Measurements from ENCODE around the gene CKS2.
A peak's percentile ranks its signal among the peaks of the same experiment; 100 is the strongest.
"Not testable (repeated sequence)": the region's sequence is repeated elsewhere in the genome, so short reads cannot be mapped to it uniquely, and the experiment has no call there.

CKS2 gene

DNA sequence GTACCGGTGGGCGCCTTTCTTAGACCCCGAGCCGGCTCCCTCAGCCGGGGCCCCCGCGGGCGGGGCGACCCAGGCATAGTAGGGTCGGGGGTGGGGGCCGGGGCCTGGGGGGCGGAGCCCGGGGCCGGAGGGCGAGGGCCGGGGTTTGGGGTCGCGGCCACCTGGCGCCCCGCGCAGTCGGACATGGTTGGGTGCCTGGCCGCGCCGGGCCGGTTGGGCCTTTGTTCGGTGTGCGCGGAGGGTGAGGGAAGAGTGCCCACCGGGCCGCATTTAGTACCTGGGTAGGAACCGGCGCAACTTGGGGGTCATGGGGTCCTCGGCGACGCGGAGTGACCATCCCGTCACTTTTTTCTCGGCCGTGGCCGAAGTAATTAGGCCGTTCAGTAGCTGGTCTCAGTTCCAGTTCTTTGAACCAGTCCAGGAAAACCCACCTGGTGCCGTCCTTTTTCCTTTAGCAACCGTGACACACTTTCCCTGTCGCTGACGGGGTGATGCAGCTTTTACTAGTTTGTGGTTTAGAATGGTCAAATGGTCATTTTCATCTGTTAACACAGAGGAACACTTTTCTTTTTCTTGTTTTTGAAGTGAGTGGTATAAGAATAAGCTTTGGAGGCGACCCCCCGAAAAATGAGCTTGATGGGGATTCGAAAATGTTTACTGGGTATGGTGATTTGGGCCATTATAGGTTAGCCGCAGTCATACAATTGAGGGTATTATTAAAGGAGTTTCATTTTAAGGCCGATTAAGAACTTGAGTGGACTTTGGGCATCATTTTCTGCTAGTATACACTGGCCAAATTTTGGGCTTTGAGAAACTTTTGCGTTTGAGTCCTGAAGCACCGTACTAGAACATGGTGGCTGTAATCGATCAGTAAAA is 589 bp downstream of the CKS2 start:
- DNase-seq = no peak

DNA sequence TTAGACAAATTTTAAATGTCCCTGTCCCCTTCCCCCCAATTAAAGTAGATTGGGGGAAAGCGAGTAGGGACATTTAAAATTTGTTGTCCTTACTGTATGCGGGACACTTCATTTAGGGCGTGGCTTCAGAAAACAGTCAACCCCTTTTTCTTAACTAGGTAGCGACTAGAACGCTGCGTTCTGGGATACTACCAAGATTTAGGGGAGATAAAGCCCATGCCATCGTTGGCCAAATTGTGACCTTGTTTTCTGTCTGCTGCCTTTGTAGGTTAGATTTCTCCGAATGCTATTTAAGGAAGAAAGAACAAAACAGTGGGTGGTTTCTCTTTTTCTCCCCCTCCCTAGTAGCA is 1.2 kb downstream of the CKS2 start:
- DNase-seq = no peak

DNA sequence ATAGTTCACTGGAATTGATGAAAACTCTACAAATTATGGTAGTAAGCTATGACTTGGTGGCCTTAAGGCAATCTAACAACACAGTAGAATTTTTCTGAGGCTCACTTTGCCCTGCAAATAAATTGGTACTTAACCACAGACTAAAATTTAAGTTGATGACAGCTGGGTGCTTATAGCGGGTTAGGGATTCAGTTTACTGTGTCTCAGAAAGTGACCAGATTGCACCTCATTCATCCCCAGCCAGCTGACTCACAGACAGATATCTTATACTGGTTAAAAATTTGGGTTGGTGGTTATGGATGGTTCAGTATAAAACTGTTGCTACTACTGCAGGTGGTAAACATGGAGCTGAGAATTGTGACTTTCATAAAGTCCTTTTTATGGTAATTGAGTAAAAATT is 2.8 kb downstream of the CKS2 start:
- no peak for DNase-seq

DNA sequence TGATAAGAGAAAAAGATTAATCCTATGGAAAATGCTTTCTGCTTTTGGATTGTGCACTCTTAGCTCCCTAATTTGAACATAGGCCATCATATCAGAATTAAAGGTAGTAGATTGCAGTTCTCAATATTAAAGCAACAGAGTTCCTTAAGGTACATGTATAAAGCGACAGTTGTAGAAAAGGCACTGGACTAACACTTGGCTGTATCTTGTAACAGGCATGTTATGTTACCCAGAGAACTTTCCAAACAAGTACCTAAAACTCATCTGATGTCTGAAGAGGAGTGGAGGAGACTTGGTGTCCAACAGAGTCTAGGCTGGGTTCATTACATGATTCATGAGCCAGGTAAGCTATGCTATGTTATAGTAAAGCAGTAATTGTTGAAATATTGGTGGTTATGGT is 4.0 kb downstream of the CKS2 start:
- DNase-seq = no peak

DNA sequence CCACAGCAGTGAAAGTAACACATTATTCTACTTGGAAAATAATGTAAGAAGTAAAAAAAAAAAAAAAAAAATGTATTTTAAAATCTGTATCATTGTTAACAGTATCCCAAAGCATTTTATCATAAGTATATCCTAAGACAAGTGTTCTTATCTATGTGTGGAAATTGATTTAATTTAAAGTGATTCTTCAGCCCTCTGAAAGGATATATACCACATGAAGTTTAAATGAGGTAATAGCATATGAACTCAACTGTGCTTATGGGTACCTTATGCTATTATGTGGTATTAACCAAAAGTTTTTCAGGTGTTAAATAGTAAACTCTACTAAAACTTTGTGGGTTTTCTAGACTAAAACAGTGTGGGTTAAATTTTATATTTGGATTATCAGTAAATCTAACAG is 4.5 kb downstream of the CKS2 start:
- no peak for DNase-seq

DNA sequence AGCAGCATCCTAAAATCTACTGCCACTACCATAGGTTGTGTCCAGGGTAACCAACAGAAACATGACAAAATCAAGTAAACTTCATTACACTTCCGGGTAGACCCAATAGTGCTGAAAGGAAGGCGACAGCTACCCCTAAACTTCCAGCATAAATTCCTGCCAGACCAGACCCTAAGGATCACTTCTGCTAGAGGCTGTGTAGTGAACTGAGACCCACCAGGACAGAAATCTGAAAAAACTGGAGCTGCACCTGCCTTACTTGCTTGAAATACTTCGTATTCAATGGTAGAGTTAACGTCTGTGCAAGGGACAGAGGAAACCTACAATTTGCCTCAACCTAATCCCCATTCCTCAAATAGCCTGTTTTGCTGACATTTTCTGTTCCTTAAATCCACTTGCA is 6.3 kb downstream of the CKS2 start:
- DNase-seq = no peak

DNA sequence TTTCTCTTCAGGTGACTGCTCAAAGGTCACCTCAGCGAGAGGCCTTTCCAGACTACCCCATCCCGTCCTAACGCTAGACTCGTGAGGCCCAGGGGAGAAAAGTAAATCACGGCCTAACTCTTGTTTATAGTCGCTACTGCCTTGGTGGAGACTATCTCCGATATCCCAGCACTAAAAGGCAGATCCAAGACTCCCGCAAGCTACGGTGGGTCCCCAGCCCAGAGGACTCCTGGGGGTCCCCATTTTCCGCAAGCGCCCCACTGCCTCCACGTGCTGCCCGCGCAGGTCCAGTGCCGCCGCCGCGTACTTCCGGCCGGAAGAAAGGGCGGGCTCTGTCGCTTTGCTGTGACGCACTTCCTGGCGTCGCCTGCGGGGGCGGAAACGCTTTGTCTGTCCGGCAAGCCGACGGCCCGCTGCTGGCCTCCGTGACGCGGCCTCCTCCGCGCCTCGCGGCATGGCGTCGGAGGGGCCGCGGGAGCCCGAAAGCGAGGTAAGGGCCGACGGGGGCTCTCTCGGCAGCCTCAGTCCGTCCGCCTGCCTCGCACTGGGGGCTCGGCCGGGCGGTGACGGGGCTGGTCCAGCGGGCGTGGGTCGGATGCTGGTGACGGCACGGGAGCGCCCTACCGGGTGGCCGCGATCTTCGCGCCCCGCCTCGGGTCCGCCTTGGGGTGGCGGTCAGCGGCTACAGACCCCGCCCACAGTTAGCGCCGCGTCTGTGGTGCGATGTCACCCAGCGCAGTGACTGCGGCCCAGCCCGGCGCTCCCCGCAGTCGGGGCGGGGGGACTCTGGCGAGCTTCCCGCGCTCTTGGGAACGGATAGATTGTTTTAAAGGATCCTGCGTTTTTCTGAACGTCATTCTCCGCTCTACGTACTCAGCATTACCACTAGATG is 7.4 kb downstream of the CKS2 start, which contains the start of gene SECISBP2:
Gene SECISBP2, plus strand, starts transcription at position 378 of the 892 bp plus-strand sequence. Its CDS starts 77 bp downstream, at position 455.
- peak; percentile 98 for DNase-seq

DNA sequence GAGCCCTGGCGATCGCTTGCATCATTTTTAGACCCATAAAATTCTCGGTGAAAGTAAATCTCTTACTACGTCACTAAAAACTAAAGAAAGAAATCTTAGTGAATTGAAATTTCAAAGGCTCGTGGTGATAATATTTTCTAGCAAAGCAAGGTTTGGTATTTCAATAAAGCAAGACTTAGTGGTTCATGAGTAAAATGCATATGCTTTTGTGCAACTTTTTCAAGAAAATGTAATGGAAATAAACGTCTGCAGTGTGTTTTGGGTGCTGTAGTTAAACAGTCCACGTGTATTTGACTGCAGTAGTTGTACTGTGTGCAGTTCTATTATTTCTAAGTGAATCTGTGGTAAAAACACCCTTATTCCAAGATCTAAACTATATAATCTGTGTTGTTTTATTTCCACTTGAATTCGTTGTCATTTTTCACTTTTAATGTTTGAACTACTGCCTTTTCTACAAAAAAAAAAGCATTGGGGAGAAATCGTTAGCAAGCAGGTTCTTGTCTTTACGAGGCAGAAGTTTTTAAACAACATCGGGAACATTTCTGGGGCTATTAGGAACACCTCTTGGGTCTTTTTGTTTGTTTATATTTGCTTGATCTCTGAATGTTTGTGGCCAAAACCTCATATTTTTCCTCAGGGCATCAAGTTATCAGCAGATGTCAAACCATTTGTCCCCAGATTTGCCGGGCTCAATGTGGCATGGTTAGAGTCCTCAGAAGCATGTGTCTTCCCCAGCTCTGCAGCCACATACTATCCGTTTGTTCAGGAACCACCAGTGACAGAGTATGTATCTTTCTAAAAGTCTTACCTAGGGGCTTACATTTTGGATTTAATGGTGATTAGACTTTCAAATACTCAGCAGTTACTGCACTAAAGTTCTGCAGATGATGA is 8.3 kb downstream of the CKS2 start:
- no peak for DNase-seq

DNA sequence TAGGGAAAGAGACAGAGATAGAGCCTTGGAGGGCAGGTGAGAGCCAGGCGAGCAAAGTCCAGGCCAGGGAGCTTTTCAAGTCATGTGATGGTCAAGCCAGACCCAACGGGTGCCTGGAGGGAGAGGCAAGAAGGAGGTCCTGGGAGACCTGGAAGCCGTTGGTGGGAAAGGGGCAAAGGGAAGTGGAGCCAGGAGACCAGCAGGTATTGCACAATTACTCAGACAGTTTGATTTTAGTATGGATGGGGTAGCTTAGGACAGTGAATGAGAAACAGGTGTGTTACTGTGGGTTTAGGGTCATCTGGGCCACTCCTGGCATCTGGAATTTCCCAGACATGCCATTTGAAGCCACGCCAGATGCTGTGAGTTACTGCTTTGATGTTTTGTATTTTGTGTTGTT is 12.4 kb downstream of the CKS2 start:
- no peak for DNase-seq

DNA sequence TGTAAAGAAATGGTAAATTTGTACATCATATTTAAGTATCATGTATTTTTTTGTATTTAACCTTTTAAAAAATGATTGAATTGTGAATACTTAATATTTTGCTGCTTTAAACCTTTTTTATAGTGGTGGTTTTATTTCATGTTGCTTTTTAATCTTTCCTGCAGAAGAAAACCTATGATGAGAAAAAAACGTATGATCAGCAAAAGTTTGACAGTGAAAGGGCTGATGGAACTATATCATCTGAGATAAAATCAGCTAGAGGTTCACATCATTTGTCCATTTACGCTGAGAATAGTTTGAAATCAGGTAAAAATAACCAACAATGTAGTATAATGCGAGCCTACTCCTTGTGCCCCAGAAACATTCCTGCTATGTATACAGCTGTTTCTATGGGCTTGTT is 14.7 kb downstream of the CKS2 start:
- no peak for DNase-seq

DNA sequence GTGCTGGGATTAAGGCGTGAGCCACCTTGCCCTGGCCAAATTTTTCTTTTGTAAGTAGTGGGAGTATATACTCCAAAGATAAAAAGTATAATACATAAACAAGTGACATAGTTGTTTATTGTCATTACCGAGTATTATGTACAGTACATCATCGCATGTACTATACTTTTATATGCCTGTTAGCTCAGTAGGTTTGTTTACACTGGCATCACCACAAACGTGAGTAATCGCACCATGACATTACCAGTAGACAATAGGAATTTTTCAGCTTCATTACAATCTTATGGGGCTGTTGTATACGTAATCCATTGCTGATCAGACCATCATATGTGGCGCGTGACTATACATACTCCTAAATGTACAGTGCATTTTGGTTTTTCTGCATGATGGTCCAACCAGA is 17.1 kb downstream of the CKS2 start:
- no peak for DNase-seq

DNA sequence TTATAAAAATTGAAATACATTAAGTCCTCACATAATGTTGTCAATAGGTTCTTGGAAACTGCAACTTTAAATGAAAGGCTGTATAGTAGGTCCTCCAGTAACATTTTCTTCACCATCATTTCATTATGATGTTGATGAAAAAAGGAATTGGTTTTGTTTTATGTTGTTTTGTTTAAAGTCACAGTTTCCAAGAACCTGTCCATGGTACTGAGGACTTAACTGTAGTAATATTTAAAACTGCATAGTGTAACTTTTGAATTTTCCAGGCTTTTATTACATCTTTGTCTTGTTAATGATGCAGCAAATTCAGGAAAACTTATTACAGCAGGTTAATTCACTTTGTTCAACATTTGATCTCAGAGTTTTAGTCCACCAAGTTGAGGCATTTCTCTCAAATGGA is 18.9 kb downstream of the CKS2 start:
- no peak for DNase-seq

DNA sequence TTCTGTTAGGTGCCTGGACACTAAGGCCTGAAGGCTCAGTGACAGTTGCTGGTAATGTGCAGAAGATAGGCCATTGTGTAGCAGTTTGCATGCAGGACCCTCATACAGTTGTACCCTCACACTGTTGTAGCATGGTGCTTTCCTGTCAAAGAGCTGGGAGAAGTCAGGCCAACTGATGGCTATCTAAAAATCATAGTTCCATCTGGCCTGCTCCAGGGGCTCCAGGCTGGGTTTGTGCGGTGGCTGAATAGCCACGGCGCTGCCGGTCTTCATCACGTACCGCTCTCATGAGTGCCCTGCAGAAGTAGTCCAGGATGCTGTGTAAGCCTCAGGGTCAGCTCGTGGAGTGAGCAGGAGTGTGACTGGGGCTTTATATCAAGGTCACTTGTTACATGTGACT is 19.5 kb downstream of the CKS2 start:
- no peak for DNase-seq

DNA sequence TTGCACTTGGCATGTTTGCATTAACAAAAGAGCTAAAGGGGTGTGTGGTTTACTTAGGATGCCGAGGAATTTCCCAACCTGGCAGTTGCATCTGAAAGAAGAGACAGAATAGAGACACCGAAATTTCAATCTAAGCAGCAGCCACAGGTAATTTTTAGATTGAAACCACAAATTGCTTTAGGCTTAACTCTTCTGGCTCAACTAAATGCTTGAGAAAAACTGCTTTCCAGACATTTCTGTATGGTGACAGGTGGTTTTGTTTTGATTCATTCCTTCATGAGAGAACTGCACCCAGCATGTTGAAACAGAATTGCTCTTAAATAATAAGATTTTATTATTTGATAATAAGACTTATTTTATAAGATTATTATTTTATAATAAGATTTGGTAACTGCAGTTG is 28.8 kb downstream of the CKS2 start:
- DNase-seq = no peak

DNA sequence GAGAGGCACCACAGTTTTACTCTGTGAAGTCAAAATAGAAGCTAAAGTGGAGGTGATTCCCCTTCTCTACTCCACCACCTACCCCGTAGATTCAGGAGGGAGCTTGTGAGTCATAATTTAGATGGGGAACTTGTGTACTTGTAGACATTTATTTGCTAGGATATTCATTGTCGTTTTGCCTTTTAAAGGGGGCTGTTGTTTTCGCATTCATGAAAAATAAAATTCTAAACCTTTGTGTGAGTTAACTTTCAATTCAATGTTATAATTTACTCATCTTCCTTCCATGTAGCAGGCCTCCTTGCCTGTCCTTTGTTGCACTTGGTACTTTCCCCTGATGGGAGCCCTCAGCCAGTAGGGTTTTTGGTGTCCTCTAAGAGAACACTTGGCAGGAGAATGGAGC is 29.3 kb downstream of the CKS2 start:
- no peak for DNase-seq

DNA sequence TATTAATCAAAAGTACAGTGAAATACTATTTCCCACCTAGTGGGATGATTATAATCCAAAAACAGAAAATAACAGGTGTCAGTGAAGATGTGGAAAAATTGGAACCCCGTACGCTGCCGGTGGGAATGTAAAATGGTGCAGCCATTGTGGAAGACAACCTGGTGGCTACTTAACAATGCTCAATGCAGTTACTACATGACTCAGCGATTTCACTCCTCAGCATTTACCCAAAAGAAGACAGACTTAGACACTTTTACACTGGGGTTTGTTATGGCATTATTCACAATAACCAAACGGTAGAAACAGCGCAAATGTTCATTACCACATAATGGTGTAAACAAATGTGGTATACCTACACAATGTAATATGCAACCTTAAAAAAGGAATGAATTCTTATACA is 31.2 kb downstream of the CKS2 start:
- no peak for DNase-seq

DNA sequence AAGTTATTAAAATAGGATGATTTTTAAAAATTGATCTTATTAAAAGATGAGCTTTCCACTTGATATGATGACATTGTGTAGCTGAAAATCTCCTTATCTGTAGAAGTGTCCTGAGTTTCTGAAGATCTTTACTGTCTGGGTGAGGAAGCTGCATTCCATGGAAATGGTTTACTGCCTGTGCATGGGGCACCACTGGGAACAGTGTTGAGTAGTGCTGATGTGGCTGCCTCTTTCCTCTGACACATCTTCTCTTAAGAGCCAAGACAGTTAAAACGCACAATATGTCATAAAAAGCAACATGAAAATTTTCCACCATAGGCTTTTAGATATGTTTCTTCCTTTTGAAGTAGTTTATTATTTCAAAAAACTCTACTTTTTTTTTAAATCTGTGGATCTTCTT is 32.0 kb downstream of the CKS2 start:
- DNase-seq = no peak

DNA sequence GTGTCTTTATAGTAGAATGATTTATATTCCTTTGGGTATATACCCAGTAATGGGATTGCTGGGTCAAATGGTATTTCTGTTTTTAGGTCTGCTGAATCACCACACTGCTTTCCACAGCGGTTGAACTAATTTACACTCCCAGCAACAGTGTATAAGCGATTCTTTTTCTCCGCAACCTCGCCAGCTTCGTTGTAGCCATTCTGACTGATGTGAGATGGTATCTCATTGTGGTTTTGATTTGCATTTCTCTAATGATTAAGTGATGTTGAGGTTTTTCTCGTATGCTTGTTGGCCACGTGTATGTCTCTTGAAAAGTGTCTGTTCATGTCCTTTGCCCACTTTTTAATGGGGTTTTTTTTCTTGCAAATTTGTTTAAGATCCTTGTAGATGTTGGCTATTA is 32.8 kb downstream of the CKS2 start:
- not testable (repeated sequence) for DNase-seq

DNA sequence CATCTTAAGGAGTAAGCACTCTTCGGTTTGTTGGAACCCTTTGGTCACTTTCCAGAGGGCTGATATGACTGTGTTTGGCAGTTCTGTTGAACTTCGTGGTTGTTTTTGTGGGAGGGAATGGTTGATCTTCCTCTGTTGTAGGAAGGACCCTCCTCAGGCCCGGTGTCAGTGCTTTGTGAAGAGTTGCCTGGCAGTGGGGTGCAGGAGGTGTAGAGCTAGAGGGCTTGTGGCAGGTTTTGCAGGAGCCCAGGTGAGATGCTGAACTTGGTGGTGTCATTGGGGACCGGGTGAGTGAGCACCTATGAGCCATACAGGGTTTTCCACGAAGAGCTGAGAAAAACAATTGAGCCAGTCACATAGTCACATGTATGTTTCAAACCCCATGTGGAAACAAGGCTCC is 34.5 kb downstream of the CKS2 start:
- DNase-seq = no peak

DNA sequence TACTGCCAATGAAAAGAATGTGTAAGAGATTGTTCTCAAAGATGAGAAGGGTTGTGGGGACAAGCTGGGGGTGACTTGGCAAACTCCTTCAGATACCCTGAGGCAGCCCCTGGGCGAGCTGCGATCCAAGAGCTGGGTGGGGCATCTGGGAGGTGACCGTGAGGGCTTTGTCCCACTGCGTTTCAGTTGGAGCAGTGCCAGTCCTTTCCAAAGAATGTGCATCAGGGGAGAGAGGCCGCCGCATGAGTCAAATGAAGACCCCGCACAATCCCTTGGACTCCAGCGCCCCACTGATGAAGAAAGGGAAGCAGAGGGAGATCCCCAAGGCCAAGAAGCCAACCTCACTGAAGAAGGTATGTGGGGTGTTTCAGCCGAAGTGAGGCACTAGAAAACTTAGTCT is 35.7 kb downstream of the CKS2 start:
- DNase-seq = no peak

DNA sequence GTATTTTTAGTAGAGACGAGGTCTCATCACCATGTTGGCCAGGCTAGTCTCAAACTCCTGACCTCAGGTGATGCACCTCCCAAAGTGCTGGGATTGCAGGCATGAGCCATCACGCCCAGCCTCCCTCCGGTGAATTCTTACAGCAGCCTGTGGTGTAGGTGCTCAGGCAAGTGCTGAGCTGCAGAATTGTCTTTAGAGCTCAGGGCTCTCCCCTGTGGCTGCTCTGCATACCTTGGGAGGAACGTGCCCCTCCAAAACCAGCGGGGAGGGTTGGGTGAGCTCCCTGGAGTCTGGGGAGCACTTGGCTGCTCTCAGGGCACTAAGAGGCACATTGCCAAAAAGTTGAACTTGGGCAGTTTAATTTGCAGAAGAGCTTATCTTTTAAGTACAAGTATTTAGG is 36.7 kb downstream of the CKS2 start:
- no peak for DNase-seq

DNA sequence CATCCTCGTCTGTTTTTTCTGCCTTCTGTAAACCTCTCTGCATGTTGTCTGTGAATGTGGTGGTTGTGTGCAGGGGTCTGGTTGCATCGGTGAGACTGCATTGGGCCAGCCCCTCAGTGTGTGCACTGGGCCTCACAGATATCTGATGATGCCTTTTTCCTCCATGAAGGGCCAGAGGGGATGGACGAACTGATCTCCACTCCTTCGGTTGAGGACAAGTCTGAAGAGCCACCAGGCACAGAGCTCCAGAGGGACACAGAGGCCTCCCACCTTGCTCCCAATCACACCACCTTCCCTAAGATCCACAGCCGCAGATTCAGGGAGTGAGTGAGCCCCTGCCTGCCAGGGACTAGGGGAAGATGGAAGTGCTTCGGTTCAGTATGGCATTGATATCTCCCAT is 38.6 kb downstream of the CKS2 start:
- DNase-seq = no peak

DNA sequence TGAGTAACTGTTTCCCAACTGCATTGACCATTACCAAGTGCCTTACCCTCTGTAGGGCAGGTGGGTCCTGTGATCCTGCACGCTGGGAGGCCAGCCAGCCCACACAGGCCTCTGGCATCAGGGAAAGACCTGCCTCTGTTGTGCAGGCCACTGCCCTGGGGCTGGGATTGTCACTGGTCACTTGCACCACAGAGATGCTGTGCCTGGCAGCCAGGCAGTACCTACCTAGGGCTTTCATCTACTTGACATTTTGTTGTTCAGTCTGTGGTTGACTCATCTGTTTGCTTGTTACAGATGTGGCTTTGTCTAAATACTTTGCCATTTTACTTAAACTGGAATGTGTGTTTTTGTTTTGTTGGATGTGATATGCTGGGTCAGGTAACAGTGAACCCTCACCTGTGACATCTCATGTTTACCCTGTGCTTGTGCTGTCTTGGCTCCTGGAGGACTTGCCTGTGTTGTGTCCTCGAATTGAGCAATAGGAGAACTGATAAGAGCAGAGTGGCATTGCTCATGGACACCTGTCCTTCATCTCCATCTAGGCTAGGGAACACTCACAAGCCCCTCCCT is 40.1 kb downstream of the CKS2 start:
- no peak for DNase-seq

Data from left hindlimb (tissue), 1 donor.